Measurements from ENCODE around the gene CLDN8.

The CLDN8 gene

DNA sequence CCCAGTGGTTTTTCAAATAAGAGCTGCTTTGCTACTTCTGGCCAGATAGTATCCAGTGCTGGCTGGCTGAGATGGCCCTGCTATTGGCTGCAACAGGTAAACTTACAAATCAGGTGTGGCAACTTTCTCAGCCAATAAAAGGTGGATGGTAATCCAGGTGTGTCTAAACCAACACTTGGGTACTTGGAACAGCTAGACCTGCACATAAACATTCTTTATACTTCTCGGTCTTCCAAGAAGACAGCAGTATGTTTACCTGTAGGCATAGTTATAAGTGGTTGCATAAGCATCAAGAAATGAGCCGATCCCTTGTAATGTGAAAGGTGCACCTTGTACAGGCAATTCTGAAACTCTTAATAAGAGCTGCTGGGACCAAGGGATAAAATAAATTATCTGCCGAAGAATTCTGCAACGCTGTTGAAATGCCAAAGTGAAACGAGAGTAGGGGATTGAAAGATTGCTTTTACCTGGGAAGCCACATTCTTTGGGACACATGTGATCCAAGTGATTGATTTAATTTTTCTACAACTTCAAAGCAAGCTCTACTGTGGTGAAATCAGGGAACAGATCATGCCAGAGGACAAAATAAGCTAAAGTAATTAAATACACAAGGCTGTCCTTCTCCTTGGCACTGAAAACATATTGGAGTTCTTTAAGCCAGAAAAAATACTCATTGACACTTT lies at the start of gene CLDN8:
TSS of gene CLDN8 (minus strand) at position 57 of the 683 bp plus-strand sequence. CDS start 172 bp downstream, outside the sequence.
- DNase-seq = no peak

DNA sequence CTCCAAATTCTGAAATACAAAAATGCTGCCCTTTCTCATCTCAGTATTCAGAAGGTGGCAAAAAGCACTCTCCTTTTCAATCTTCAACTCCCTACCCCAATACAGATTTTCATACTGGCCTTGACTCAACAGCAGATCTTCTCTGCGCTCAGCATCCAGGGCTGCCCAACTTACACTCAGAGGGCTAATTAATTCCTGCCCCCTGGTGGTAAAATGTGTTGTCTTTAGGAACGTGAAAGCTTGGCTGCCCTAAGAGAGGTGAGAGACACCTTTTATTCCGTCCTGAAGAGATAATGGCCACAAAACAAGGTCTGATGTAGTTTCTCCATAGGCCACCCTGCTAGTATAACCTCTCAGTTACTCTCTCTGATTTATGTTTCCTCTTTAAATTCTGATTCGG lies 41.9 kb upstream of the CLDN8 start:
- no peak for DNase-seq

DNA sequence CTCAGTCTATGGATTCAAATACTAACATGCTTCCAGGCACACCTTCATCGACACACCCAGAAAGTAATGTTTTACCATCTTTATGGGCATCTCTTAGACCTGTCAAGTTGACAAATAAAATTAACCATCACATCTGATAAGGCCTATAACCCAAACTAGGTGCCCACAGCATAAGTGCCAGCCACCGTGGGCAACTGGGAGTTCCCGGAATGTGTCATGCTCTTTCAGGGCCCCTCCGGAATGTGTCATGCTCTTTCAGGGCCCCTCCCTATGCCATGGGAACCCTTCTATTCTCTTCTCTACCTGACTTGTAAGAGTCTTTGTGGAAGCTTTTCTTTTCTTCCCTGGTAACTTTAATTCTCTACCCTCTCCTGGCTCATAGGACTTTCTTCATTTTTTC lies 40.2 kb upstream of the CLDN8 start:
- DNase-seq = no peak

DNA sequence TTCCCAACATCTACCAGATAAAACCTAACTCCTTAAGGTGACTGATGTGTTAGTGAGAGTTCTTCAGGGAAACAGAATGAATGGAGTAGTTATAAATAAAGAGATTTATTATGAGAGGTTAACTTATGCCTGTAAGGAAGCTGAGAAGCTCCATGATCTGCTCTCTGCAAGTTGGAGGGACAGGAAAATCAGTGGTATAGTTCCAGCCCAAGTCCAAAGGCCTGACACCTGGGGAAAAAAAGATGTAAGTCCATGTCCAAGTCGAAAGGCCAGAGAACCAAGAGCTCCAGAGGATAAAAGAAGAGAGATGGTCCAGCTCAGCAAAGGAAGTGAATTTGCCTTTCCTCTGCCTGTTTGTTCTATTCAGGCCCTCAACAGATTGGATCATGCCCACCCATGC lies 39.8 kb upstream of the CLDN8 start:
- no peak for DNase-seq

DNA sequence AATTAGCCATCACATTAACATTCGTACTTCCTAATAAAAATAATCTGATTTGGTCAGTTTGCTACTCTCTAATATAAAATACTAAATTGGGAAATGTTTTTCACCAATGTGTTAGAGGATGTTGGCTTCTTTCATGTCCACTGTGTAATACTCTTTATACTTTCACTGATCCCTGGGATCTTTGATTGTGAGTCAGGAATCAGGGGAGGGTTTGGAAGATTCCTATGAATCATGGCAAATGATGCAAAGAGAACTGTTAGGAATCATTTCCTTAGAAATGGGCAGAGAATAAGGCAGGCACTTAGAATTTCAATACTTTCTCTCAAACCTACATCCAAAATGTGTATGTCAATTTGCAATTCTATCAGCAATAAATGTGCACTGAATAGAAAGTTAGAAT lies 35.9 kb upstream of the CLDN8 start:
- no peak for DNase-seq

DNA sequence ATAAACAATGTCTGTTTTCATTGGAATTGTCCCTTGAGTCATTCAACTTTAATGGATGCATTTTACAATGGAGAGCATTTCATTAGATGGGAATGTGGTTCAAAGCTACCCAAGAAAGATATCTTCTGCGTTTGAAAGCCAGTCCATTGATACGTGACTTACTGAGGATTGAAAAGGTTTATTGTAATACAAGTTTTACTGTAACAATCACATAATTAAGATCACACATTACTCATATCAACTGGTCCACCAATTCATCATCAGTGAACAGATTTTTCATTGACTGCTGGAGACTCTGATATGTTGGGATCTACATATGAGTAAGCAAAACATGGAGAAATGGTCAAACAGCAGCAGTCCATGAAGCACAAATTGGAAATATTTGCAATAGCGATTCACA lies 34.0 kb upstream of the CLDN8 start:
- no peak for DNase-seq

DNA sequence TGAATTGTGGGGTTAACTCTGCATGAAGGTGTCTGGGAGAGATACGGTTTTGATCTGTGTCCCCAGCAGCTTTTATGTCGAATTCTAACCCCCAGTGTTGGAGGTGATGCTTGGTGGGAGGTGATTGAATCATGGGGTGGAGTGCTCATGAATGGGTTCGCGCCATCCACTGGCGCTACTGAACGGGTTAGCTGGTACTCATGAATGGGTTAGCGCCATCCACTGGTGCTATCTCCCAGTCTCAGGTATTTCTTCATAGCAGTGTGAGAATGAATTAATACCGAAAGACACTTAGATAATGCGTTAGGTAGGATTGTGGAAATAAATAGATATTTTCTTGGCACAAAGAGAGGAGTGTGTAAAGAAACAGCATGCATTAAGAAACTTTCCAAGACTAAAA lies 32.9 kb upstream of the CLDN8 start:
- DNase-seq = no peak

DNA sequence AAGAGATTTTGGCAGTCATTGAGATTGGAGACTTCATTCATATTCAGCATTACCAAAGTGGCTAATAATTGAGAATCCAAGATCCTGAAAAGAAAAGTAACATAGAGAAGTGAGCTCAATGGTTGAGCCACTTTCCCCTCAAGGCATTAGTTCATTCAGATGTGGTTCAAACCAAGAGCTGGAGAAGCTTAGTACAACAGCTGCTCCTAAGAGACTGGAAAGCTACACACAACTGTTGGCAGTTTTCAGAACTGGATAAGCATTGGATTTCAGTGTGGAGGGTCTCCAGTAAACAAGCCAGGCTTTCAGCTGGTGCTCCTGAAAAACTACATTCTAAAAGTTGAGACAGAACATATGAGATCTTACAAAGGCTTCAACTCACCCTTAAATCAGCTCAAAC lies 29.2 kb upstream of the CLDN8 start:
- DNase-seq = no peak

DNA sequence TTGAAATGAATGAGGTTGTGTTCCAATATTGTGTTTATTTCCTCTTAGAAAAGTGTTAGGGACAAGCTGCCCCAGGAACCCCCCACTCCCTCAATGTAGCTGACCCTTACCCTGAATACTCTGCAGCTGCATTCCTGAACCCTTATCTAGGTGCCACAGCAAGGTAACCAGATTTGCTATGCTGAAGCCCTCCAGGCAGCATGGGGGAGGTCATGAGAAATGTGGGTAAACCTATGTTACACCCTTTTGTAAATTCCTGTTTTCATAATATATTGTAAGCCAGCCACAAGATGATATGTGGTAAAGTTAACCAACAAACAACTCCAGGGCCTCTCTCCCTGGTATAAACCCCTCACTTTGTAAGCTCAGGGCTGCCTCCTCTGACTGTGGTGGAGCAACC lies 27.8 kb upstream of the CLDN8 start:
- DNase-seq = no peak

DNA sequence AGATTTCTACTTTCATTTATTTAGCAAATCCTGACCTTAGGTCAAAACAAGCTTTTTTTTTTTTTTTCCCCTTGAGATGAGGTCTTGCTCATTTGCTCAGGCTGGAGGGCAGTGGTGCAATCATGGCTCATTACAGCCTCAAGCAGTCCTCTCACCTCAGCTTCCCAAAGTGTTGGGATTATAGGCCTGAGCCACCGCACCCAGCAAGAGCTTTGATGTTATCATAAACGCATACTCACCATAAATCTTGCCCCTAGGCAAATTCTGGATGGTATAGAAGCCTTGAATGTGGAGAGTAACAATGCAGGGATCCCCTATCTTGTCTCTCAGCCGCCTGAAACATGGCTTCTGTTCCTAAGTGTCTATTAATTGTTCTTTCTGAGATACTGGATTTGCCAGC lies 24.8 kb upstream of the CLDN8 start:
- no peak for DNase-seq

DNA sequence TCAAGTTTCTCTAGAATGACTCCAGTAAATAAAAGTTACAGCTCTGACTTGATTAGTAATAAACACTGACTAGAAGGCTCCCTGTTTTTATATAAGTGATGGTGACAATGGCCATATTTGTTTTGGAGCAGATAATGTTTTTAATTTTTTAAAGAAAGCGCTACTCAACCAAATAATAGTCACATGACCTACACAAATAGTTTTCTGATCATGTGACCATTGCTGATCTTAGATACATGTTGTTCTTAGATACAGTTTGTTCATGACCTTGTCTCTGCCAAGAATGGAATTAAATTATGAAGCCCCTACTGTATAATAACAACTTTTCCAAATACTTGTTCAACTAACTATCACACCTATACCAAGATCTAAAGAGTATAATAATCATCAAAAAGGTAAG lies 22.3 kb upstream of the CLDN8 start:
- DNase-seq = no peak

DNA sequence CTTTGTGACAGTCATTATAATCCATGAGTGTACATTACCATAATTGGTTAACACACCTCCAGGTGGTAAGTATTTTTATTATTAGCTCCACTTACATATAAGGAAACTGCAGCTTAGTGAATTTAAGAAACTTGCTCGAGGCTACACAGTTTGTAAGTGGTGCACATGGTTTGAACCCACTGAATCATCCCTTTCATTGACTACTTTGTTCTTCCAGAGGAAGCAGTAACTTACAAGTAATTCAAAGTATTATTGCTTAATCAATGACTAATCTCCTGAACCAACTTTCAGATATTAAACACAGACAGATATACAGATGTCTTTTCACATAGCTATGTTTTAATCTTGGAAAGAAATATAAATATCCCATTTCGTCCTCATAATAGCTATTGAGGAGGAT lies 18.7 kb upstream of the CLDN8 start:
- DNase-seq = no peak

DNA sequence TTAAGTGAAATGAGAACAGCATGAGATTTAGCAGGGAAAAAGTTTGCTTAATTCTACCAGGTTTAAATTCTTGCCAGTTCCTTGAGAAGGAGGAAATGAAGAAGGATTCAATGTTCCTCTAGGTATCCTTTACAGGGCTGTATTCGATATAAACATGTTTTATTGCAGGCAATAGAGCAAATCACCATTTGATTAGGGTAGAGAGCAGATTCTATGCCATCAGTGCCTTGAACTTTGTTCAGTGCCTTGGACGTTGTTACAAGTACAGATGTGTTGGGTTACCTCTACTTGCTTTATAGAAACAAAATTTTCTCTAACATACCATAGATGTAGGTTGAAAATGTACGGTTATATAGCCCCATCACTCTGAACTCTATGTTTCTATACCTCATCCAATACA lies 18.2 kb upstream of the CLDN8 start:
- DNase-seq = no peak

DNA sequence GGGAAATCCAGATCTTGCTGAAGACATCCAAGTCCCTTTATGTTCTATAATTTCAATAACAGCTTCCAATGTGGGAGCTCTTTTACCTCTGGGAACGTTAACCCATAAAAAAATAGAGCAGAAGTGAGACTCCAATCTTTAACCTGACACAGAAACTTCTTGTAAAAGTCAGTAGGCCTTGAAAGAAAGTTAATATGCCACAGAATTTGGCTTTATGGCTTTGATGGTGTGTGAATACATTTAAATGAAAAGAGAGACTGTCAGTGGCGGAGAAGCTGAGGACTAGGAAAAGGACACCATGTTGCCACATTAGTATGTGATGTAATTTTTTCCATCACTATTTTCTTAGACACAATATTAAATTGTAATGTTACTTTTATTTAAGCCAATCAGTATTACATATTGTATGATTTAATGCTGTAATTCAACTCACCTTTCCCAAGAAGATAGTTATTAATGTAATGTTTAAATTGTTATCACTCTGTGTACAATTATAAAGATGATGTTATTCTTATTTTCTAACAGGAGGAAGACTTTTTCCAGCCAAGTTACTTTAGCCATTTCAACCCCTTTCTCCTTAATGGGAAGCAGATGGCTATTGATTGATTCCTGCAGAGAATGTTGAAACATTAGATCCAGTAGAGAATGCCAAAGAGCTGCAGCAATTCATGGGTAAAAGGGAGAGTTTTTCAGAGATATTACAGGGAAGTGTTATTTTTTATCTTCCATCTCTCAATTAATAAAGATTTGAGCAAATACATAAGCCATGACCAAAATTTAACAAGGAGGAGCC lies 17.5 kb upstream of the CLDN8 start:
- DNase-seq = no peak

DNA sequence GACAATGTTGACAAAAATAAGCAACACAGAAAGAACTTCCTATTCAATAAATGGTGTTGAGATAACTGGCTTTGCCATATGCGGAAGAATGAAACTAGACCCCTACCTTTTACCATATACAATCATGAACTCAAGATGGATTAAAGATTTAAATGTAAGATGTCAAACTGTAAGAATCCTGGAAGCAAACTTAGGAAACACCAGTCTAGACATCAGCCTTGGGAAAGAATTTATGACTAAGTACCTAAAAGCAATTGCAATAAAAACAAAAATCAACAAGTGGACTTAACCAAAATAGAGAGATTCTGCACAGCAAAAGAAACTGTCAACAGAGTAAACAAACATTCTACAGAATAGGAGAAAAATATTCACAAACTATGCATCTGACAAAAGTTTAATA lies 16.1 kb upstream of the CLDN8 start:
- DNase-seq = no peak

DNA sequence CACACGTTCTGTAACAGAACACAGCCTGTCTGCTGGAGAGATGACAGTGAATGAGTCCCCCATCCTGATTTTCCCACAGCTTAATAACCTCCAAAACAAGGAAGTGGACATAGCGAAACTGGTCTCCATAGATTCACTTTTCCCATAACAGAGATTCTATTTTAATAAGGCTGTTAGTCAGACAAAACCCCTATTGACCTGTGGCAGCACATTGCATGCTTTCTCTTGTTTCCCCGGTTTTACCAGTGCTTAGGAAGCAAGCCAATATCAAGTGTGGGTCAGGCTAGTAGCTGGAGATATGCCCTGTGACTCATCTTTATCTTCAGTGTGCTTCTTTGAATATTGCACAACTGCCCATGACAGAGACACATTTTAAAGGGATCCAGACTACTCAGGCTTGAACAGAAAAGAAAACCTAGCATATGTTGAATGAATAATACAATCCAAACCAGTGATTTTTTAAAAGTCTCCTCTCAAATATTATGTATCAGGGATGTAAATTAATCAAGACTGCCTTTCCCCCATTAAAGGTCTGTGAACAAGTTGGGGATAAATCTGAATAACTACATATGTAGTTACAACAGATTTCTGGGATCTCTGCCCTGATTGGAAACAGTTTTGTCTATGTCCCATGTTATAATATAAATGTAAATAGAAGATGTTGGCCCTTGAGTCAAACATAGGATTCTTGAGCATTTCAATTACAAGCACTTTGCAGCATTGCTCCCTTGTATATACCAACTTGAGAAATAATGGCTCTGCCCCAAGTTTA lies 11.9 kb upstream of the CLDN8 start:
- no peak for DNase-seq

DNA sequence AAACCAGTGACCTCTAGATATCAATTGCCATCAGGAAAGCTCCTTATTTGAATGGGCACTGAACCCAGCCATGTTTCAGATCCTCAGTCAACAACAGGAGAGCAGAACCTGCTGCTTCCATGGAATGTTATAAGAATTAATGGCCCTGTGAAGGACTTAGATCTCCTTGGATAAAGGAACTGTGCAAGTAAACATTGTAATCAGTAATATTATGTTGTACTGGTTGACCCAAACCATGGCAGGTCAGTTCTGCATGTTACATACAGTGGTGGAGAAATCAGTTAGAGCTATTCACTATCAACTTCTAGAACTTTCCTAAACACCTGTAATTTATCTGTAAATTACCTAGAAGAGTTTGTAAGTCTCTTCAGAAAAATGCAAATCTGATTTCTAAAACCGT lies 11.2 kb upstream of the CLDN8 start:
- no peak for DNase-seq

DNA sequence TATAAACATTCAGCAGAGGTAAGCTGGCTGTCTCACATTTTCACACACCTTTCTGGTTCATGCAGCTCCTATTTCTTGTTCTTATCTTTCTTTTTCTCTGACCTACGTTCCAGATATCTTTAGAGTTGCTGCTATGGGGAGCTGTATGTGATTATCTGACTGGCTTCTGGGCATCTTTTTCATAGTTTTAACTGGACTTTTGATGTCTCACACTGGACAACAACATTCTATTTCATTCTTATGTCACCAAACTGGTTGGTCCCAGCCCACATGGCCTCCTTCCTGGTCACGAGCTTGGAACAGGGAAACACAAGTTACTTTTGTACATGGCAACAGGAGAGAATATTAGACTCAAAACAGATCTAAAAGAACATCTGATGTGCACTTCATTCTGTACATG lies 7.7 kb upstream of the CLDN8 start:
- no peak for DNase-seq

DNA sequence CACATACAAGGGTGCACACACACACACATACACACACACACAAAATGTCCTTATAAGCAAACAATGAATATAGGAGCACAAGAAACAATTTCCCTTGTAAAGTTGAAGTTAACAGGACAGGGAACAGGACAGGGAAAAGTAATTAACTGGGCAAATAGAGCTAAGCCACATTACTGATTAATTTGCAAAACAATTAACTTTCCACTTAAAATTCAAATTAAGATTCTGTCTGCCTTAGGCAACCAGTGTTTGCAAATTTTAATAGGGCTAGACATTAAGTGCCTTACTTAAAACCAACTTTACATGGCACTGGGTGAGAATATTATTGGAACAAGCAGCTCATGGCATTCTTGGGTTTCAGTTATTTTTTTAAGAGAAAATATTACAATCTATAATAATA lies 6.8 kb upstream of the CLDN8 start:
- DNase-seq = no peak

DNA sequence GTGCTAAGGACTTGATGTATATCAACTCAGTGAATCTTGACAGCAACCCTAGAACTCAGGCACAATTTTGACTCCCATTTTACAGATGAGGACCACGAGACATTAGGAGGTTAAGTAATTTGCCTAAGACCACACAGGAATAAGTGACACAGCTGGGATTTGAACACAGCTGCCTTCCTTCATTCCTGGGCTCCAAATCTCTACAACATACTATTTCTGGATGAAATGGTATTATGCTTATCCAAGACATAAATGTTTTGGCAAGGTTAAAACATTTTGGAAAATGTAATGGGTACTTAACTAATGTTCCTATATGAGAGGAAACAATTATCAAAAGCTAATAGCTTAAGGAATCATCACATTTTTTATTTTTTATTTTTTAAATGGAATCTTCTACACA lies 4.8 kb downstream of the CLDN8 start:
- DNase-seq = no peak

DNA sequence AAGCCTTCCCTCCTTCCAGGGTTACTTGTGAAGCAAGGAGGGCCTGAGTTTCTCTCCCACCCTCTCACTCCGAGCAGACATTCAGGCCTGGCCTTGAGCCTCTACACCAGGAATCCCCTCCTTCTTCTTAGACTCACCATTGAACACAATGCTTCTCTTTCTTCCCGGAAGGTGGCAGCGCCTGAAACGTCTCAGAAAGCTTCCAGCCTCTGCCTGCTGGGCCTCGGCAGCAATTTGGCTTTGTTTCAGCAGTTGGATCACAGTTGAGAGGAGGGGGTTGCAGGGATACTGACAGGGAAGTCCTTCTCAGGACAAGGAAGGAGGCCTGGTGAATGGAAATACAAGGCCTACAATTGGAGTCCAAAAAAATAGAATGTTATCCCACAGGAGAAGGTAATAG lies 6.3 kb downstream of the CLDN8 start:
- no peak for DNase-seq

DNA sequence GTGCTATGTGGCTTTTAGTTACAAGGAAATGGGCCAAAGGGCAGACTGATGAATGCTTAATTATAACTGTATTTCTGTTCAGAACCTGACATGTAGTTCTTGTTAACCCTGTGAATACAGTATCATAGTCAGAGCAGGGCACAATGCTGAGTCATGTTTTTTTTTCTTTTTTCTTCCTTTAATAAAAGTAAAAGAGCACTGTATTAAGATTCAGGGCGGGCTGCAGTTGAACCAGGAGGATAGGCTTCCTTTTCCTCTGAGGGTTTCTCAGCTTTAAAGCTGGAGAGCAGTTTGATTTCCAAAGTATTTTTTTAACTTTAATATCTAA lies 8.7 kb downstream of the CLDN8 start:
- no peak for DNase-seq

DNA sequence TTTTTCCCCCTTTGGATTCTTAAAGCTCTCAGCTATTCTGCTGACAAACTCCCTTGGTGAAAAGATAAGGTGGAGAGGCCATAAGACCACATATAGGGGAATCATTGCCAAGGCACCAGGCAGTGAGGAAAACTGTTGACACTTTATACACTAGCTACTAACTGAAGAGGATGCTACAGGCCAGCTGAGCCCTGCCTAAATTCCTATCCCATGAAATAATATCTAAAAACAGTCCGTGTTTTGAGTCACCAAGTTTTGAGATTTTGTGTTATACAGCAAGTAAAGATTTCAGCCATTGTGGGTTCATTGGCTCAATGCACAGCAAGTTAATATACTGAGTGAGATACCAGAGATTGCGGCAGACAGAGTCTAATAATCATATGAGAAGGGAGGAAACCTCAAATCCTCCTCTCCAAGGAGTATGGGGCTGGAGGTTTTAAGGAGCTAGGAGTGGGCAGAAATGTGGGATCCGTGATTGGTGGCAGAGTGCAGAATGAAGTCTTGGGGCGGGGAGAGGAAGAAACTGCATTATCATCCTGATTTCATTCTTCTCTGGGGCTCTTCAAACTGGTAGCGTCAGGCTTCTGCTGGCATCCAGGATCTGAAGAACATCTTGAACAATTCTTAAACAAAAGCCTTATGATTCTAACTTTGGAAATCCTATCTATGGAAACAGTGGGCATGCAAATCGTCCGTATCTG lies 9.2 kb downstream of the CLDN8 start:
- no peak for DNase-seq

DNA sequence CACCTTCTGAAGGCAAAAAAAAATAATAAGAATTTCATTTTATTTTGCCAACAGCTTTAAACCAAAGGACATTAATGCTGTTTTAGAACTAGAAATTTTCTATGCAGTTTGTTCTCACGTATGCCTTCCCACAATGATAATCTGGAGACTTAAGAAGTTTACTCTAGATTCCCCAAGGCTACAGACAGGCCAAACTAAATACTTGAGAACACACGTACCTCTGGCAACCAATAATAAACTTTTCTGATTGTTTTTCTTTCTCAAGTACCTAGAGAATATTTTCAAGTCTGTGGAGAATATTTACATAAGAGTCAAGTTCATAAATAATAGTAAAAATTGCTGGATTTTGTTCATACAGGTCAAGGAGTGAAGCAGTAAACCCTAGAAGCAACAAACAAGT lies 15.9 kb downstream of the CLDN8 start:
- no peak for DNase-seq

Measured in activated effector memory CD4-positive, alpha-beta T cell treated with Interleukin-2 at 50 U/mL for 16 hours (primary cell).